ENCODE results near the gene CFDP1.

CFDP1 gene

GRCh38 chr16:75256059-75256571 lies 177.2 kb downstream of the CFDP1 start:
- DNase-seq (ENCODE audit: extremely low read depth in 1 of 2, low read depth in 1 of 2), result no peak

- DNase-seq (ENCODE audit: extremely low read depth in 1 of 2, low read depth in 1 of 2), result no peak
Observed at GRCh38 chr16:75254359-75254837, 178.9 kb downstream of the CFDP1 start.

GRCh38 chr16:75252946-75253911 lies 180.1 kb downstream of the CFDP1 start:
- no peak for DNase-seq (ENCODE audit: extremely low read depth in 1 of 2, low read depth in 1 of 2)

GRCh38 chr16:75252049-75252864 lies 181.0 kb downstream of the CFDP1 start:
- no peak for DNase-seq (ENCODE audit: extremely low read depth in 1 of 2, low read depth in 1 of 2)

- DNase-seq (ENCODE audit: extremely low read depth in 1 of 2, low read depth in 1 of 2), result no peak
Observed at GRCh38 chr16:75251280-75252048, 181.8 kb downstream of the CFDP1 start, which contains the start of gene BCAR1. BCAR1 (minus strand) TSS chr16:75251624; CDS start chr16:75251482, 142 bp downstream.

GRCh38 chr16:75250809-75251279 lies 182.5 kb downstream of the CFDP1 start:
- no peak for DNase-seq (ENCODE audit: extremely low read depth in 1 of 2, low read depth in 1 of 2)

GRCh38 chr16:75250089-75250808 lies 183.1 kb downstream of the CFDP1 start:
- no peak for DNase-seq (ENCODE audit: extremely low read depth in 1 of 2, low read depth in 1 of 2)

- no peak for DNase-seq (ENCODE audit: extremely low read depth in 1 of 2, low read depth in 1 of 2)
Observed at GRCh38 chr16:75249441-75249840, 183.9 kb downstream of the CFDP1 start.

- no peak for DNase-seq (ENCODE audit: extremely low read depth in 1 of 2, low read depth in 1 of 2)
Observed at GRCh38 chr16:75248536-75249380, 184.5 kb downstream of the CFDP1 start.

GRCh38 chr16:75248142-75248535 lies 185.2 kb downstream of the CFDP1 start:
- no peak for DNase-seq (ENCODE audit: extremely low read depth in 1 of 2, low read depth in 1 of 2)

GRCh38 chr16:75247249-75247648 lies 186.1 kb downstream of the CFDP1 start:
- DNase-seq (ENCODE audit: extremely low read depth in 1 of 2, low read depth in 1 of 2), result no peak

GRCh38 chr16:75246504-75247205 lies 186.6 kb downstream of the CFDP1 start:
- DNase-seq (ENCODE audit: extremely low read depth in 1 of 2, low read depth in 1 of 2), result no peak

- DNase-seq (ENCODE audit: extremely low read depth in 1 of 2, low read depth in 1 of 2), result no peak
Observed at GRCh38 chr16:75244844-75245758, 188.2 kb downstream of the CFDP1 start.

- no peak for DNase-seq (ENCODE audit: extremely low read depth in 1 of 2, low read depth in 1 of 2)
Observed at GRCh38 chr16:75244225-75244809, 189.0 kb downstream of the CFDP1 start.

All from activated CD8-positive, alpha-beta memory T cell treated with anti-CD3 and anti-CD28 coated beads for 1 hour (primary cell).